HG02970 (cell line): ENCODE results near the gene MEIOSIN.
A peak's percentile ranks its signal among the peaks of the same experiment; 100 is the strongest.
"Not testable (repeated sequence)": the region's sequence is repeated elsewhere in the genome, so short reads cannot be mapped to it uniquely, and the experiment has no call there.

Experiments used
- ATAC-seq: cut with Tn5 transposase; IDR thresholded peaks from one replicate; pipeline ENCODE4 v1.9.1; 2021; ENCODE audit warnings: mild to moderate bottlenecking, moderate library complexity, moderate number of reproducible peaks; ENCODE audit not compliant: unreplicated experiment, low FRiP score

The MEIOSIN gene

DNA sequence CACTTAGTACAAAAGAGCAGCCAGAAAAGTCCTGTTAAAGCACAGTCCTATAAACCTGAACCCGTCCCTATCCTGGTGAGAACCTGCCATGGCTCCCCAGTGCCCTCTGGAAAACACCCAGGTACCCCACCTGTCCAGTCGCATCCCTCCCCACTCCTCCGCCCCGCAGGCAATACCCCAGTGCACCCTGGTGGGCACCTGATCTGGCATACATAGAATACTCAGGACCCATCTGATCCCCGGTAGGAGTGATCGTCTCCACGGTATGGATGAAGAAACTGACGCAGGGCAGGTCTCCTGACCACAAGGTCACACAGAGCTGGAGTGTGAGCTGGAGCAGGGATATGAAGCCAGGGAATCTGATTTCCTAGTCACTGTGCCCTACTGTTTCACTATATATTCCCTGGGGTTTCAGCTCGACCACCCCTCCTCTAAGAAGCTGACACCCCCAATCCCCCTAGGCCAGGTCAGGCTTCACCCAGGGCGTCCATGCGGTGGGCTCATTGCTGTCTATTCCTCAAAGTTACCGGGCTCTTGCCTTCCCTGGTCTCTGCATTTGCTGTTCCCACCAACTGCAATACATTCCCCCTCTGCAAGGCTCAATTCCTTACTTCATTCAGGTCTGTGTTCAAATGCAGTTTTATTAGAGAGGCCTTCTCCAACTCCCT, 15.1 kb upstream of the MEIOSIN start:
- no peak for ATAC-seq

DNA sequence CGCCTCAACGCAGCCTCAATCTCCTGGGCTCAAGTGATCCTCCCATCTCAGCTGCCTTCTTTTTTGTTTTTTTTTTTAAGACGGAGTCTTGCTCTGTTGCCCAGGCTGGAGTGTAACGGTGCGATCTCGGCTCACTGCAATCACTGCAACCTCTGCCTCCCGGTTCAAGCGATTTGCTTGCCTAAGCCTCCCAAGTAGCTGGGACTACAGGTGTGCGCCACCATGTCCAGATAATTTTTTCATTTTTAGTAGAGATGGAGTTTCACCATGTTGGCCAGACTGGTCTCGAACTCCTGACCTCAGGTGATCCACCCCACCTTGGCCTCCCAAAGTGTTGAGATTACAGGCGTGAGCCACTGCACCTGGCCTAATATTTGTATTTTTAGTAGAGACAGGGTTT, 13.2 kb upstream of the MEIOSIN start:
- not testable (repeated sequence) for ATAC-seq

DNA sequence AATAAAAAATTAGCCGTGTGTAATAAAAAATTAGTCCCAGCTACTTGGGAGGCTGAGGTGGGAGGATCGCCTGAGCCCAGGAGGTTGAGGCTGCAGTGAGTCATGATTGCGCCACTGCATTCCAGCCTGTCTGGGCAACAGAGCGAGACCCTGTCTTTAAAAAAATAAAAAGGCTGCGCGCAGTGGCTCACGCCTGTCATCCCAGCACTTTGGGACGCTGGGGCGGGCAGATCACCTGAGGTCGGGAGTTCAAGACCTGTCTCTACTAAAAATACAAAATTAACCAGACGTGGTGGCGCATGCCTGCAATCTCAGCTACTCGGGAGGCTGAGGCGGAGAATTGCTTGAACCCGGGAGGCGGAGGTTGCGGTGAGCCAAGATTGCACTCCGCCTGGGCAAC, 4.6 kb upstream of the MEIOSIN start:
- not testable (repeated sequence) for ATAC-seq

DNA sequence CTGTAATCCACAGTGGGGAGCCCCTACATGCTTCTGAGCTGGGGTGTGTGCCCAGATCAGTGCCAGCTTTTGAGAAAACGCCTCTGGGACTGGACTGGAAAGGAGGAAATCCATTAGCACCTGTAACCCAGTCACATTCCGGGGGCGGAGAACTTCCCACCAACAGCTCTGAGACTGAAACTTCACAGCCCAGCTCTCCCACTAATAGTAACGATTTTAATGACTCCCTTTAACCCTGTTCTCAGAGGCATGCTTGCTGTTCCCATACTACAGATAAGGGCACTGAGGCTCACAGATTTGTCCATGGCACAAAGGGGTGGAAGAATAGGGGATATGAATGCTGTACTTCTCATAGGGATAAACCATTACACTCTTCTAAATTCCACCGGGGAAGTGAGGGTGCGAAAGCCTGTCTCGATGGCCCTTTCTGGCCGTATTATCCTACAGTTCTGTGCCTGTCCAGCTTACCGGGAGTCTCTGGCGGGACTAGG, 3.4 kb upstream of the MEIOSIN start:
- no peak for ATAC-seq

DNA sequence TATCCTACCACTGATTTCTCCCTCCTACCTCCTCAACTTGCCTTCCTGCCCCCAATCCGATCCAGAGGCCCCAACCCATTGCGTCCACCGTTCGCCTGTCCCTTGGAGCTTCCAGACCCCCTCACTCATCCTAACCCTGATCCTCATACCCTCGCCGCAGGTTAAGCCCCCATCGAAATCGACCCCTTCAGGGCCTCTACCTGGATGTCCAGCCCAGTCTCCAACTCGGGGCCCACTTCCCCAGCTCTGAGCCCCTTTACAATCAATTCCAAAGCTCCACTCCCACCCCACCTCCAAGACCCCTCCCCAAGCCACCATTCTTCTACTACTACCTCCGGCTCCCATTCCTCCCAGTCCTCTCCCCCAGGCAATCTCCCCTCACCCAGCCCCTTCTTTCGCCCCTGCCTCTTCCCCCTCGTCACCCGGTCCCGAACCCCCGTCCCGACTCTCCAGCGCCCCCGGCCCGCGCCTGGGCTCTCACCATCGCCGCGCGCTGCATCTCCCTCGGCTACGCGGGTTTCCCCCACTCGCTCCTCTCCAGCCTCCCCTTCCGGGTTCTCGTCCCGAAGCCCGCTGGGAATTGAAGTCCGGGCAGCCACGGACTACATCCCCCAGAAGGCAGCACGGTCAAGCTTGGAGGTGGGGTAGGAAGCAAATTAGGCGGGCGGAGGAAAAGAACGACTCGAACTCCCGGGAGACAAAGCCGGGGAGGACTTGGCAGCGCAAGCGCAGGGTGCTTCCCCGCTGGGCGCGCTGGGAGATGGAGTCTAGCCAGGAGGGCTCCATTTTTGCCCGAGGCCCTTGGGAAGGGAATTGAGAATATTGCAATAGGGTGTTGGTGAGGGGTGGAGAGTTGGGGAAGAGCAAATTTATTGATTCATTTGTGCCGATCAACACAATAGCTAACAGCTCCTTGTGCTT, 2.6 kb upstream of the MEIOSIN start, which contains the start of gene FBXO46:
Gene FBXO46 (minus strand): TSS at position 529 of the 921 bp plus-strand sequence. CDS start 17,401 bp downstream, outside the sequence.
- peak; percentile 91 for ATAC-seq

DNA sequence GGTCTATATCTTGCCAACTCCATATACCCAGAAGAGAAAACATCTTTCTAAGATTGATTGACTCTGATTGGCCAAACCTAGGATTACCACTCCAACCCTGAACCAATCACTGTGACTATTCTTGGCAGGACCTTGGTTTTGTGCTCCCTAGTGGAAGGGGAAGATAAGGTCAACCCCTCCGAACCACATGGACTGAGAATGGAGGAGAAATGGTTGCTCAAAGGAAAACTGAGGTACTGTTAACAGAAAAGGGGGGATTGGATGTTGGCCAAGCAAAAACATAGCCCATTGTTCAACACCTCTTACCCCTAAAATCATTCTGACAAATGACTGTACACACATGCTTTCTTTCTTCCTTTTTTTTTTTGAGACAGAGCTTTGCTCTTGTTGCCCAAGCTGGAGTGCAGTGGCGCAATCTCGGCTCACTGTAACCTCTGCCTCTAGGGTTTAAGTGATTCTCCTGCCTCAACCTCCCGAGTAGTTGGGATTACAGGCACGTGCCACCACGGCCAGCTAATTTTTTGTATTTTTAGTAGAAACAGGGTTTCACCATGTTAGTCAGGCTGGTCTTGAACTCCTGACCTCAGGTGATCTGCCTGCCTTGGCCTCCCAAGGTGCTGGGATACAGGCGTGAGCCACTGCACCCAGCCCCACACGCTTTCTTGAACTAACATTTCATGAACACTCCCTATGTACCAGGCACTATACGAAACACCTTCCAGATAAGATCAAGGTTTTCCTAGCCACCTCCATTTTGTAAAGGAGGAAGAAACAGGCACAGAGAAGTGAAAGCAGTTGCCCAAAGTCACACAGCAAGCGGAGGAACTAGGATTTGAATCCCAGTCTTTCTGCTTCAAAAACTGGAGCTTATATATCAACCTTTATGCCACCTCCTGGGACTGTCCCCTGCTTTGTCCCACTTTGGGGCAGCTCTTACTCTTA, 6.5 kb downstream of the MEIOSIN start:
- ATAC-seq, result no peak

DNA sequence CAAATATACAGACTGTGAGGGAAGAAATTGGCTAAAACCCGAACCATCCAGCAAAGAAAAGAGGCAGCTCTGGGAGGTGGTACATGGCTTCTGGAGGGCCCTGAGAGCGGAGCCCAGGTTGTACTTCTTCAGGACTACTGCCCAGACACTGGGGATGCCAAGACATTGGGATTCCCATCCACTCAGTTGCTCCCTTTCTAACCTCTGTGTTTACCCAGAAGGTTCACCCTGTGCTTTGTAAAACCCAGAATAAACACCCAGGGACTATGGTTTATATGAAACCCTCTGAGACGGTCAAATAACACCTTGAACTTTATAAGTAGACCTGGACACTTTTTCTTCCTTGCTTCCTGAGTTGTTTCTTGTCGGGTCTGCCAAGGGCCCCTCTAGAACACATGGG, 9.7 kb downstream of the MEIOSIN start:
- ATAC-seq, result no peak

DNA sequence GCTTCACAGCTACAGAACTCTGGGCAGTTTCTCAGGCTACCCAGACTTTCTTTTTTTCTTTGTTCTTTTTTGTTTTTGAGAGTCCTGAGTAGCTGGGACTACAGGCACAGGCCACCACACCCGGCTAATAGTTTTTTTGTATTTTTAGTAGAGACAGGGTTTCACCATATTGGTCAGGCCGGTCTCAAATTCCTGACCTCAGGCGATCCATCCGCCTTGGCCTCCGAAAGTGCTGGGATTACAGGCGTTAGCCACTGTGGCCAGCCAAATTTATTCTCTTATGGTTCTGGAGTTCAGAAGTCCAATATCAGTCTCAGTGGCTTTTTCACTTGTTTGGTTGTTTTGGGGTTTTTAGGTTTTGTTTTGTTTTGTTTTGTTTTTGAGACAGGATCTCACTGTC, 12.4 kb downstream of the MEIOSIN start:
- ATAC-seq, result no peak

DNA sequence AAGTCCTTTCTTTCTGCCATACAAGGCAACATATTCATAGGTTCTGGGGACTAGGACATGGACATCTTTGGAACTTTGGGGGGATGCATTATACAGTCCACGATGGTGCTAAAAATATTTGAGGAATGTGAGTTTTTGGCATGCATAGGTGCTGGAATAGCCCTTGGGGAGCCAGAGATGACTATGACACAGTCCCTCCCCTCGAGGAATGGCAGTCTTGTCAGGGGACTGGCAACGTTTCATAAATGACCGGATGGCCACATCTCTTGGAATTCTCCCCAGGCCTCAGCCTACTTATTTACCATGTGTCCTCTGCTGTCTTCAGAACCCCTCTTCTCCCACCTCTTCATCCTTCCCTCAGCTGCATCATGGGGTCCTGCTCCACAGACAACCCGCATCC, 13.6 kb downstream of the MEIOSIN start:
- ATAC-seq, result no peak

DNA sequence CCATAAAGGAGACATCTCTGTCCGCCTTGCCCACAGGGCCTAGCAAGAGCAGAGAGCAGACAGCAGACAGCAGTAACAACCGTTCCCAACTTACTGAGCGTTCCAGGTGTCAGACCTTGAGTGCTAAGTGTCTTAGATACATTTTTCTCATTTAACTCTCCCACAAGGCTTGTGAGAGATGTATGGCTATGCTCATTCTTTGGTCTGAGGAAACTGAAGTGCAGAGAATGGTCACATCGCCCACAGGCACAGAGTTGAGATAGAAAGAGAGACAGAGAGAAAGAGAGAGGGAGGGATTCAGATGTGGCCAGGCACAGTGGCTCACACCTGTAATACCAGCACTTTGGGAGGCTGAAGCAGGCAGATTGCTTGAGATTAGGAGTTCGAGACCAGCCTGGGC, 14.3 kb downstream of the MEIOSIN start:
- ATAC-seq, result no peak

DNA sequence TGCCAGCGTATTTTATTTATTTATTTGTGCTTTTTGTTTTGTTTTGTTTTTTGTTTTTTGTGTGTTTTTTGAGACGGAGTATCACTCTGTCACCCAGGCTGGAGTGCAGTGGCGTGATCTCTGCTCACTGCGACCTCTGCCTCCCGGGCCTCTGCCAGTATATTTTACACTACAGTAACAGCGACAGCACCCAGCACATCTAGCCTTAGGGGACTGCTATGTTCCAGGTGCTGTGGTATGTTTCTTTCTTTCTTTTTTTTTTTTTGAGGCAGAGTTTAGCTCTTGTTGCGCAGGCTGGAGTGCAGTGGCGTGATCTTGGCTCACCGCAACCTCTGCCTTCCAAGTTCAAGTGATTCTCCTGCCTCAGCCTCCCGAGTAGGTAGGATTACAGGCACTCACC, 18.2 kb downstream of the MEIOSIN start:
- not testable (repeated sequence) for ATAC-seq

DNA sequence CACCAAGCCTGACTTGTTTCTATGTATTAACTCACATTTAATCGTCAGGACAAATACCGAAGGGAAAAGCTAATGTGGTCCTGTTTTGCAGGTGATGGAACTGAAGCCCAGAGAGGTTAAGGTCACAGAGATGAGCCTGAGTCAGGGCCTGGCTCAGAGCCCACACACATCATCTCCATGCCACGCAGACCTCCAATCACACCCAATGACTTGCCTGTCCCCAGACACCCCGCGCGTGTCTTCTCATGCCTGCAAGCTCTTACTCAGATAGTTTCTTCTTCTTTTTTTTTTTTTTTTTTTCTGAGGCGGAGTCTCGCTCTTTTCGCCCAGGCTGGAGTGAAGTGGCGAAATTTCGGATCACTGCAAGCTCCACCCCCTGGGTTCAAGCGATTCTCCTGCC, 19.4 kb downstream of the MEIOSIN start:
- ATAC-seq, result no peak

DNA sequence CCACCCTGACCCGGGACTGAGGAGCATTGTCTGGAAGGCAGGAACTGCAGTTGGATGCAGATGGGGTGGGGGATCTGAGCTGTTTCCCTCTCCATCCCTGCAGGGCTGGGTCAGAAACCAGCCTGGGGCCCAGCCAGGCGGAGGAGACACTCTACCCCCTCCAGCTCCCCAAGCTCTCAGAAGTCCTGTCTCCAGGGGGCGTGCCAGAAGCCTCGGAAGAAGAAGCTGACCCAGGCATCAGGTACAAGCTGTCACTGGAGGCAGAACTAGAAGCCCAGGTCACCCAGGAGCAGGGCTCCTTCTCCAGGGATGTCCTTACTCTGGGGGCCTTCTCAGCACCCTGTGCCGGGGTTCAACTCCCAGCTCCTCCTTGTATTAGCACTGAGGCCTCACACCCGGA, 20.3 kb downstream of the MEIOSIN start:
- no peak for ATAC-seq

DNA sequence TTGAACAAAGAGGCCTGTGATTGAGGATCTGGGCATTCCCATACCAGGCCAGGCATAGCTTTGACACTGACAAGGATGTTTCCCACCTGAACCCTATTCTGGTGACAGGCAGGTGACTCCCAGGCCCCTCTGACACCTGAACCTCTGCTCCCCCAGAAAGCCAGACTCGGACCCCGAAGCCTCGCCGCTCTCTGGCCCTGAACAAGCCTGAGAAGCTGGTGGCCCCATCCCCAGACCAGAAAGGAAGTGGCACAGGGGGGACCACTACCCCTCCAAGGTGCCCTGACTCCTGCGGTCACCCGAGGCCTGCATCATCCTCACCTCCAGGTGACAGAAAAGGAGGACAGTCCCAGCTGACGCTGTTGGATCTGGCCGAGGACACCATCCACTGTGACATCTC, 21.1 kb downstream of the MEIOSIN start:
- no peak for ATAC-seq

DNA sequence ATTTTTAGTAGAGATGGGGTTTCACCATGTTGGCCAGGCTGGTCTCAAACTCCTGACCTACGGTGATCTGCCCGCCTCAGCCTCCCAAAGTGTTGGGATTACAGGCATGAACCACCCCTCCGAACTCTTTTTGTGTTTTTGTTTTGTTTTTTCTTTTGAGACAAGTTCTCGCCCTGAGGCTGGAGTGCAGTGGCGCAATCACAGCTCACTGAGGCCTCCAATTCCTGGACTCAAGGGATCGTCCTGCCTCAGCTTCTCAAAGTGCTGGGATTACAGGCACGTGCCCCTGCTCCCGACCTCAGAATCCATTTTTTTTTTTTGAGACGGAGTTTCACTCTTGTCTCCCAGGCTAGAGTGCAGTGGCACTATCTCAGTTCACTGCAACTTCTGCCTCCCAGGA, 24.5 kb downstream of the MEIOSIN start:
- no peak for ATAC-seq

DNA sequence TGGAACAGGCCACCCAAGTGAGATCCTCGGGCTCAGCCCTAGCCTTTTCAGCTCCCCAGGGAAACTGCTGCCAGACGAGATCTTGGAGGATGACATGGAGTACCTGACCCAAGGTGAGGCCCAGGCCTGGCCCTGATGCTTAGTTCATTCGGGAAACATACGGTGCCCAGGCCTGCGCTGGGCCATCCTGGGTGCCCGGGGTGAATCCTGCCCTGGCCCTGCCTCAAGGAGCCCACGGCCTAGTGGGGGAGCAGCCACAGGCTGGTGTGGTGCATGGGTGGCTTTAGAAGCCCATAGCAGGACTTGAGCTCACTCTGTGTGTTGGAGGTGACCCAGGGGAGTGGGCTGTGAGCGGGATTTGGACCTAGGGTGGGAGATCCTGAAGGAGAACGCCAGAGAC, 25.7 kb downstream of the MEIOSIN start:
- no peak for ATAC-seq

DNA sequence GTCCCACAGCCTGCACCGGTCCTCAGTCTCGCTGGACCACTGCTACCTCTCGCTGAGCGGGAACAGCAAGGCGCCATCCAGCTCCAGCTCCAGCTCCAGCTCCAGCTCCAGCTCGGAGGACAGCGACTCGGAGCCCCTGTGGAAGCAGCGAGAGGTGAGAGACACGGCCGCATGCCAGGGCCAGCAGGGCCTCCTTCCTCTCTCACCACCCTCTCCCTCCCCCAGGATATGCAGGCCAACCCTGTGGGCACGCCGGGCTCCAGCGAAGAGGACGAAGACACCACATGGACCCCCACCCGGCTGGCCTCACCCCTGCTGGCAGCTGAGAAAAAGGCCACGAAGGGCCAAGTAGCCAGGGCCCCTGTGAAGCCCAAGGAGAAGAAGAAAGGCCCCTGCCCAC, 28.5 kb downstream of the MEIOSIN start:
- no peak for ATAC-seq

DNA sequence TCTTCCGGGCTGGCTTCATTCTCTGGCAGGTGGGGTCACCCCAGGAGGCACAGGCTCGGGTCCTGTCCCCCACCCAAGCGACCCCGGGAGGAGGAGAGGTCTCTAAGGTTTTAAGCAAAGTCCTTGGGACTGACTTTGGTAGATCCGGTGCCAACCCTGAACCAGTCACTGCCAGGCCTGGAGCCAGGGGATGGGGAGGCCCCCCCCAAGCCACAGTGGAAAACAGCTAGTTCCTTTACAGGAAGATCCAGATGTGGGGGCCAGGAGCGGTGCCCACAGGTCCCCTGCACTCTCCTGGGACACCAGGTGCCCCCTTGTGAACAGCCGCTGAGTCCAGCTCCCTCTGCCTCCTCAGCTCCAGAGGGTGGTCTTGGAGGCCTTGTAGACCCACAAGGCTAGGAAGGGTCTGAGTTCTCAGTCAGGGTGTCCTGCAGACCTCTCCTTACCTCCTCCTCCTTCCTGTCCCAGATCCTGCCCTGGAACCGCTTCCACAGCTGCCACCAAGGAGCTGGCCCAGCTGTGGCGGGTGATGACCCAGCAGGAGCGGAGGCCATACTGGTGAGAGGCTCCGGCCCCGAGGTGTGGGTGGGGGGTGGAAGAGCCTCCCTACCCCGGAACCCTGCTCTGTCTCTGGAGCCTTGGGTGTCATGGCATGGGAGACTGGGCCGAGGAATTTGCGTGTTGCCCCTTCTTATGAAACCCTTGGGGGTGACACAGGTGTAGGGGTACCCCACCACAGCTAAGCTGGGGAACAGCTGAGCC, 29.8 kb downstream of the MEIOSIN start:
- no peak for ATAC-seq

DNA sequence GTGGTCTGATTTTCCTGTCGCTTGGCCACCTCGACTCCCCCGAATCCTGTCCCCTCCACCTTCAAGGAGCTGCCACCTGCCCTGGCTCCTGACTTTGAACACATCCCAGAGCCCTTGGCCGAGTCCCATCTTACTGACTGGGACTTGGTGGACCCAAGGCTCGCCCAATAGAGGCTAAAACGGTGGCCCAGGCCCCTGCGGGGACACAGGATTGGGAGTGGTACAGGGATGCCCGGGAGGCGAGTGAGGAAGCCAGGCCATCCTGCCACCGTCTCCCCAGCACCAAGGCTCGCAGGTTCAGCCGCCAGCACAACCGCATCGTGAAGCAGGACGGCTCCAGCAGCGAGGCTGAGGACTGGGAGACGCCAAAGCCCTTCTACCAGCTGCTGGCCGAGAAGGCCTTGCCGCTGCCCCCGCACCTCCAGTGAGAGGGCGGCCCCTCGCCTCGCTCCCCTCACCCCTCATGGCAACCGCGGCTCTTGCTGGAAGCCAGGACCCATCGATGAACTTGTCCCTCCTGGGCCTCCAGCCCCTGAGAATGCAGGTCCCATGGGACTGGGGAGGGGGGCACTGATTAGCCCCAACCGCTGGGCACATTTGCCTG, 30.6 kb downstream of the MEIOSIN start:
- ATAC-seq, result no peak
